ENCODE data around the gene ADCY4. TPM values are rescaled to one million over a fixed set of nuclear protein-coding genes. Genes with fewer than 3 reads are reported as not detected.

The ADCY4 gene
- total and polyA plus RNA-seq, 2 of the 13 experiments (the other 11 are each of a cell fraction or from before 2014, with no cell fraction given), result 0.03 TPM; not detected in 1

- TF ChIP-seq ZNF18 (CRISPR knock-in tag; IDR thresholded peaks at IDR 0.05; ENCODE audit: insufficient replicate concordance) (no peak), ZNF550 (CRISPR knock-in tag; IDR thresholded peaks at IDR 0.05; ENCODE audit: borderline replicate concordance) (peak; percentile 66; the same call in 1 of the 2 replicates), ZNF552 (CRISPR knock-in tag; IDR thresholded peaks at IDR 0.05; ENCODE audit: borderline replicate concordance) (peak; percentile 94), MYNN (CRISPR knock-in tag; IDR thresholded peaks at IDR 0.05; ENCODE audit: low read depth) (no peak; the same call in none of the 2 replicates), FOXP4 (CRISPR knock-in tag; IDR thresholded peaks at IDR 0.05) (no peak), ZNF652 (CRISPR knock-in tag; IDR thresholded peaks at IDR 0.05; ENCODE audit: borderline replicate concordance, low read depth) (peak; percentile 7; the same call in 1 of the 2 replicates), ZNF446 (CRISPR knock-in tag; IDR thresholded peaks at IDR 0.05) (peak; percentile 78), ZNF644 (CRISPR knock-in tag; IDR thresholded peaks at IDR 0.05; ENCODE audit: low read depth) (peak; percentile 29; the same call in 1 of the 2 replicates), FOXA1 (IDR thresholded peaks at IDR 0.05) (no peak), FOXA1 (CRISPR knock-in tag; IDR thresholded peaks at IDR 0.05) (no peak), ZNF530 (CRISPR knock-in tag; IDR thresholded peaks at IDR 0.05; ENCODE audit: low read depth) (peak; percentile 92; the same call in 1 of the 2 replicates), ZNF646 (CRISPR knock-in tag; IDR thresholded peaks at IDR 0.05) (0 out of 2 replicates have a peak, but pooled peaks have one; percentile 44), ZFP36L2 (CRISPR knock-in tag; IDR thresholded peaks at IDR 0.05) (0 out of 2 replicates have a peak, but pooled peaks have one; percentile 58), ATF6 (CRISPR knock-in tag; conservative IDR thresholded peaks at IDR 0.05) (no peak), ZNF260 (CRISPR knock-in tag; IDR thresholded peaks at IDR 0.05; ENCODE audit: borderline replicate concordance, low read depth) (no peak), ZNF317 (CRISPR knock-in tag; IDR thresholded peaks at IDR 0.05) (peak; percentile 90), ZNF577 (CRISPR knock-in tag; IDR thresholded peaks at IDR 0.05; ENCODE audit: borderline replicate concordance, low read depth) (no peak; the same call in 1 of the 2 replicates)
Observed at GRCh38 chr14:24332268-24332993, 2.4 kb downstream of the ADCY4 start (continued).

Data from HepG2 (cell line).